Nephron progenitor cell (in vitro differentiated cells): ENCODE data around the gene TECPR1.
A peak's percentile ranks its signal among the peaks of the same experiment; 100 is the strongest.

Source experiments
- DNase-seq: peaks from one replicate; pipeline ENCODE4 v3.0.0; 2021
- H3K27ac Mint-ChIP-seq: 2 replicates; pipeline ENCODE4 v1.8.0; 2021; ENCODE audit warnings: mild to moderate bottlenecking, moderate library complexity, mixed read lengths
- H3K27me3 Mint-ChIP-seq: 2 replicates; pipeline ENCODE4 v1.8.0; 2021; ENCODE audit warnings: mild to moderate bottlenecking, low read depth, mixed read lengths; ENCODE audit not compliant: poor library complexity
- H3K36me3 Mint-ChIP-seq: 2 replicates; pipeline ENCODE4 v1.8.0; 2021; ENCODE audit warnings: low read depth, mixed read lengths
- H3K4me1 Mint-ChIP-seq: 2 replicates; pipeline ENCODE4 v1.8.0; 2021; ENCODE audit warnings: mixed read lengths
- H3K4me3 Mint-ChIP-seq: 2 replicates; pipeline ENCODE4 v1.8.0; 2021; ENCODE audit warnings: mild to moderate bottlenecking, moderate library complexity, mixed read lengths
- H3K9me3 Mint-ChIP-seq: 2 replicates; pipeline ENCODE4 v1.8.0; 2021; ENCODE audit warnings: mild to moderate bottlenecking, moderate library complexity, mixed read lengths
- TF ChIP-seq, protein P1 (sequence below): fragments of 200-600 bp; sonication (generic); IDR thresholded peaks from 2 replicates; pipeline ENCODE4 v1.5.0; 2021; ENCODE audit warnings: antibody characterized with exemption

The TECPR1 gene

DNA sequence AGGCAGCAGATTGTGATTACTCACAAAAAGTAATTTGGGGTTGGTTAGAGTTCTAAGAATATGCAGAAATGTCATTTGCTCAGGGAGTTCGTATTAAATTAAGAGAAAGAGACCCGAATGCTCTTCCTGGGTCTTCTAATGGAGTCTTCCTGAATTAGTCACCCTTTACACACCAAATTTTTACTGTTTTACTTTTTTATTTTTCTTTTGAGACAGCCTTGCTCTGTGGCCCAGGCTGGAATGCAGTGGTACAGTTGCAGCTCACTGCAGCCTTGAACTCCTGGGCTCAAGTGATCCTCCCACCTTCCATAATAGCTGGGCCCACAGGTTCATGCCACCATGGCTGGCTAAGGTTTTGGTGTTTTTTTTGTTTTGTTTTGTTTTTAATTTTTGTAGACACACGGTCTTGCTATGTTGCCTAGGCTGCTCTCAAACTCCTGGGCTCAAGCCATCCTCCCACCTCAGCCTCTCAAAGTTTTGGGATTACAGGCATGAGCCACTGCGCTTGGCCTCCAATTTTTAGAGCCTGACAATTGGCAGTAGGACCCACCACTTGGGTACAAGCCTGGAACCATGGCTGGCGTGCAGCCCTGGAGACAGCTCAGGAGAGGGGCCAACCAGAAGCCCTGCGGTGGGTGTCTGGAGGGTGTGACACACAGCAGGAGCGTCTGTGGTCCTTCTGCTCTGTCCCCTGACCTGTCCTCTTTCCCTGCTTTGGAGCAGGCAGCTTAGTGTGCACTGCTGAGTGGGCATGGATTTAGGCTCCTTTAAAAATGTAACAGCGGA lies 57.2 kb downstream of the TECPR1 start:
- H3K27me3 Mint-ChIP-seq: peaks cover 2% of the 10 kb centered on the region
- H3K9me3 Mint-ChIP-seq: peaks cover 11% of the 10 kb centered on the region
- TF ChIP-seq, protein P1, sequence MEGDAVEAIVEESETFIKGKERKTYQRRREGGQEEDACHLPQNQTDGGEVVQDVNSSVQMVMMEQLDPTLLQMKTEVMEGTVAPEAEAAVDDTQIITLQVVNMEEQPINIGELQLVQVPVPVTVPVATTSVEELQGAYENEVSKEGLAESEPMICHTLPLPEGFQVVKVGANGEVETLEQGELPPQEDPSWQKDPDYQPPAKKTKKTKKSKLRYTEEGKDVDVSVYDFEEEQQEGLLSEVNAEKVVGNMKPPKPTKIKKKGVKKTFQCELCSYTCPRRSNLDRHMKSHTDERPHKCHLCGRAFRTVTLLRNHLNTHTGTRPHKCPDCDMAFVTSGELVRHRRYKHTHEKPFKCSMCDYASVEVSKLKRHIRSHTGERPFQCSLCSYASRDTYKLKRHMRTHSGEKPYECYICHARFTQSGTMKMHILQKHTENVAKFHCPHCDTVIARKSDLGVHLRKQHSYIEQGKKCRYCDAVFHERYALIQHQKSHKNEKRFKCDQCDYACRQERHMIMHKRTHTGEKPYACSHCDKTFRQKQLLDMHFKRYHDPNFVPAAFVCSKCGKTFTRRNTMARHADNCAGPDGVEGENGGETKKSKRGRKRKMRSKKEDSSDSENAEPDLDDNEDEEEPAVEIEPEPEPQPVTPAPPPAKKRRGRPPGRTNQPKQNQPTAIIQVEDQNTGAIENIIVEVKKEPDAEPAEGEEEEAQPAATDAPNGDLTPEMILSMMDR: no peak
- DNase-seq: no peak
- no peak overlapping the region for H3K27ac Mint-ChIP-seq
- no peak overlapping the region for H3K4me3 Mint-ChIP-seq
- no peaks in the 10 kb centered on the region for H3K4me1 Mint-ChIP-seq
- H3K36me3 Mint-ChIP-seq: peaks cover 60% of the 10 kb centered on the region

DNA sequence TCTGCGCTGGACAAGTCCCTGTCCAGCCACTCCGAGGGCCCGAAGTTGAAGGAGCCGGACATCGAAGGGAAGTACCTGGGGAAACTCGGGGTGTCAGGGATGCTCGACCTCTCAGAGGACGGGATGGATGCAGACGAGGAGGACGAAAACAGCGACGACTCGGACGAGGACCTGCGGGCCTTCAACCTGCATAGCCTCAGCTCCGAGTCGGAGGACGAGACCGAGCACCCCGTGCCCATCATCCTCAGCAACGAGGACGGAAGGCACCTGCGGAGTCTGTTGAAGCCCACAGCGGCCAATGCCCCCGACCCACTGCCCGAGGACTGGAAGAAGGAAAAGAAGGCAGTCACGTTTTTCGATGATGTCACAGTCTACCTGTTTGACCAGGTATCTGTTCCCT lies 57.8 kb downstream of the TECPR1 start:
- H3K36me3 Mint-ChIP-seq: peaks cover 59% of the 10 kb centered on the region
- peaks cover 8% of the 10 kb centered on the region for H3K9me3 Mint-ChIP-seq
- TF ChIP-seq, protein P1: no peak
- peaks cover 2% of the 10 kb centered on the region for H3K27me3 Mint-ChIP-seq
- DNase-seq: no peak
- no peak overlapping the region for H3K27ac Mint-ChIP-seq
- no peaks in the 10 kb centered on the region for H3K4me1 Mint-ChIP-seq
- no peak overlapping the region for H3K4me3 Mint-ChIP-seq

DNA sequence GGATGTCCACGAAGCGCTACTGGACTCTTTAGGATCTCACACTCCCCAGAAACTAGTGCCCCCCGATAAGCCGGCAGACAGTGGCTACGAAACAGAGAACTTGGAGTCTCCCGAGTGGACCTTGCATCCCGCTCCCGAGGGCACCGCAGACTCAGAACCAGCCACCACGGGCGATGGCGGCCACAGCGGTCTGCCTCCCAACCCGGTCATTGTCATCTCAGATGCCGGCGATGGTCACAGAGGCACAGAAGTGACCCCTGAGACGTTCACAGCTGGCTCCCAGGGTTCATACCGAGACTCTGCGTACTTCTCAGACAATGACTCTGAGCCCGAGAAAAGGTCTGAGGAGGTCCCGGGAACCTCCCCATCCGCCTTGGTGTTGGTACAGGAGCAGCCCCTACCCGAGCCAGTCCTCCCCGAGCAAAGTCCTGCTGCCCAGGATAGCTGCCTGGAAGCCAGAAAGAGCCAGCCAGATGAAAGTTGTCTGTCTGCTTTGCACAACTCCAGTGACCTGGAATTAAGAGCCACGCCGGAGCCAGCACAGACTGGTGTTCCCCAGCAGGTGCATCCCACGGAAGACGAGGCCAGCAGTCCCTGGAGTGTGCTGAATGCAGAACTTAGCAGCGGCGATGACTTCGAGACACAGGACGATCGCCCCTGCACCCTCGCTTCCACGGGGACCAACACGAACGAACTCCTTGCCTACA lies 58.4 kb downstream of the TECPR1 start:
- Mint-ChIP-seq H3K4me1 (no peaks in the 10 kb centered on the region), H3K9me3 (peaks cover 3% of the 10 kb centered on the region), H3K36me3 (peaks cover 59% of the 10 kb centered on the region), H3K27ac (no peak overlapping the region), H3K4me3 (no peak overlapping the region), H3K27me3 (peaks cover 2% of the 10 kb centered on the region)
- TF ChIP-seq, protein P1: no peak
- DNase-seq: no peak

DNA sequence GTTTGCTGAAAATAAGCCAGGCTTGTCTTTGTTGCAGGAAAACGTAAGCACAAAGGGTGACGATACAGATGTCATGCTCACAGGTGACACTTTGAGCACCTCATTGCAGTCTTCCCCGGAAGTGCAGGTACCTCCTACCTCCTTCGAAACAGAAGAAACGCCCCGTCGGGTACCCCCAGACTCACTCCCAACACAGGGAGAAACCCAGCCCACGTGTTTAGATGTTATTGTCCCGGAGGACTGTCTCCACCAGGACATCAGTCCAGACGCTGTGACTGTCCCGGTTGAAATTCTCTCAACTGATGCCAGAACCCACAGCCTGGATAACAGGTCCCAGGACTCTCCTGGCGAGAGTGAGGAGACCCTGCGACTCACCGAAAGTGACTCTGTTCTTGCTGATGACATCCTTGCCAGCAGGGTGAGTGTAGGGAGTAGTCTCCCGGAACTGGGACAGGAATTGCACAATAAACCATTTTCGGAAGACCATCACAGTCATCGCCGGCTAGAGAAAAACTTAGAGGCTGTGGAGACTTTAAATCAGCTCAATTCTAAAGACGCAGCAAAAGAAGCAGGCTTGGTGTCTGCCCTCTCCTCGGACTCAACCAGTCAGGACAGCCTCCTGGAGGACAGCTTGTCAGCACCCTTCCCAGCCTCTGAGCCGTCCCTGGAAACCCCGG lies 59.1 kb downstream of the TECPR1 start:
- Mint-ChIP-seq H3K4me1 (no peaks in the 10 kb centered on the region), H3K27me3 (peaks cover 2% of the 10 kb centered on the region), H3K9me3 (no peaks in the 10 kb centered on the region), H3K36me3 (peaks cover 59% of the 10 kb centered on the region), H3K4me3 (no peak overlapping the region), H3K27ac (no peak overlapping the region)
- TF ChIP-seq, protein P1: no peak
- no peak for DNase-seq

DNA sequence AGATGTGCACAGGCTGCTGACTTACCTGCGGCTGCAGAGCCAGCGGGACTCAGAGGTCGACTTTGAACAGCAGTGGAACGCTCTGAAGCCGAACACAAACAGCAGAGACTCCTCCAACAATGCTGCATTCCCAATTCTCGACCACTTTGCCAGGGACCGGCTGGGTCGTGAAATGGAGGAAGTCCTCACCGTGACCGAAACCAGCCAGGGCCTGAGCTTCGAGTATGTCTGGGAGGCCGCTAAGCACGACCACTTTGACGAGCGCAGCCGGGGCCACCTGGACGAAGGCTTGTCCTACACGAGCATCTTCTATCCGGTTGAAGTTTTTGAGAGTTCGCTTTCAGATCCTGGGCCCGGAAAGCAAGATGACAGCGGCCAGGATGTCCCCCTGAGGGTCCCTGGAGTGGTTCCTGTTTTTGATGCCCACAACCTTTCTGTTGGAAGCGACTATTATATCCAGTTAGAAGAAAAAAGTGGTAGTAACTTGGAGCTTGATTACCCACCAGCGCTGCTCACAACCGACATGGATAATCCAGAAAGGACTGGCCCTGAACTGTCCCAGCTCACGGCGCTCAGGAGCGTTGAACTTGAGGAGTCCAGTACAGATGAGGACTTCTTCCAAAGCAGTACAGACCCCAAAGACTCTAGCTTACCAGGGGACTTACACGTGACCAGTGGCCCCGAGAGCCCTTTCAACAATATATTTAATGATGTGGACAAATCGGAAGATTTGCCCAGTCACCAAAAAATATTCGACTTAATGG lies 60.2 kb downstream of the TECPR1 start:
- Mint-ChIP-seq H3K4me3 (no peak overlapping the region), H3K9me3 (no peaks in the 10 kb centered on the region), H3K27me3 (peaks cover 2% of the 10 kb centered on the region), H3K4me1 (no peaks in the 10 kb centered on the region), H3K36me3 (peaks cover 66% of the 10 kb centered on the region), H3K27ac (peak overlapping the region; percentile 51)
- no peak for DNase-seq
- TF ChIP-seq, protein P1: no peak
